A549 (cell line): ENCODE results near the gene RRAS2.

ENCODE experiments used
- CTCF ChIP-seq: fragments of >200 bp; sonication (Bioruptor Twin); formaldehyde crosslinking; IDR thresholded peaks from 3 replicates; pipeline ENCODE4 v1.5.1; 2016
- POLR2A ChIP-seq: IDR thresholded peaks from 2 replicates; pipeline ENCODE4 v1.6.1; 2012; ENCODE audit warnings: mild to moderate bottlenecking, low read length

DNA sequence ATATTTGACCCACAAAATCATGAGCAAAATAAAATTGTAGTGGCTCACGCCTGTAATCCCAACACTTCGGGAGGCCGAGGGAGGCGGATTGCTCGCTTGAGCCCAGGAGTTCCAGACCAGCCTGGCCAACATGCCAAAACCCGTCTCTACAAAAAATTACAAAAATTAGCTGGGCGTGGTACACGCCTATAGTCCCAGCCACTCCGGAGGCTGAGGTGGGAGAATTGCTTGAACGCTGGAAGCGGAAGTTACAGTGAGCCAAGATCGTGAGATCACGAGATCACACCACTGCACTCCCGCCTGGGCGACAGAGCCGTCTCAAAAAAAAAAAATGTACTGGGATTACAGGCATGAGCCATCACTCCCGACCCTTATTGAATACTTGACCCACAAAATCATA is 2.0 kb upstream of the RRAS2 start:
- TF ChIP-seq CTCF = no peak
- no peak for TF ChIP-seq POLR2A
